ENCODE data around the gene ADNP. TPM values are rescaled to one million over a fixed set of nuclear protein-coding genes. Genes with fewer than 3 reads are reported as not detected.
A peak's percentile ranks its signal among the peaks of the same experiment; 100 is the strongest.

ADNP gene
- total and polyA plus RNA-seq, 10 of the 15 experiments (the other 5 are each of a cell fraction or from before 2014, with no cell fraction given): 23.0 to 74.4 (median 34.9) TPM

- TF ChIP-seq CBFB (IDR thresholded peaks at IDR 0.05; ENCODE audit: low read depth) (peak; percentile 74; the same call in 1 of the 2 replicates), POU2F2 (IDR thresholded peaks at IDR 0.05; ENCODE audit: borderline replicate concordance, low read depth, low read length) (peak; percentile 80; the same call in 2 of the 3 replicates), FOS (IDR thresholded peaks at IDR 0.05; ENCODE audit: borderline replicate concordance, extremely low read depth, insufficient read length) (no peak), ZNF687 (IDR thresholded peaks at IDR 0.05) (peak; percentile 25; the same call in 1 of the 2 replicates), EZH2 (IDR thresholded peaks at IDR 0.05; ENCODE audit: borderline replicate concordance, control insufficient read depth, low read depth, low read length) (no peak), BHLHE40 (IDR thresholded peaks at IDR 0.05; ENCODE audit: borderline replicate concordance in 1 of 2, low read depth in 2 of 2, low read length in 1 of 2) (no peak), ETV6 (conservative IDR thresholded peaks at IDR 0.05 in 1 of 2, IDR thresholded peaks at IDR 0.05 in 1 of 2; ENCODE audit: borderline replicate concordance in 1 of 2, low read depth in 1 of 2) (peak; percentile 94 to 95; a peak in 3 of 4 replicates), FOXM1 (IDR thresholded peaks at IDR 0.05; ENCODE audit: low read depth, low read length) (no peak), REST (IDR thresholded peaks at IDR 0.05; ENCODE audit: low read depth, low read length) (peak; percentile 47; the same call in 1 of the 2 replicates), BCL3 (IDR thresholded peaks at IDR 0.05; ENCODE audit: borderline replicate concordance, insufficient read depth, low read depth, low read length, poor library complexity, severe bottlenecking) (no peak), KDM1A (IDR thresholded peaks at IDR 0.05; ENCODE audit: borderline replicate concordance) (no peak), ELK1 (IDR thresholded peaks at IDR 0.05; ENCODE audit: low read depth, low read length) (no peak), NR2C1 (IDR thresholded peaks at IDR 0.05) (no peak), RB1 (IDR thresholded peaks at IDR 0.05; ENCODE audit: borderline replicate concordance) (no peak; the same call in 1 of the 2 replicates), ZSCAN29 (IDR thresholded peaks at IDR 0.05) (no peak), SMARCA5 (IDR thresholded peaks at IDR 0.05) (peak; percentile 61; the same call in 1 of the 2 replicates), MYB (IDR thresholded peaks at IDR 0.05; ENCODE audit: borderline replicate concordance, low read depth, low read length) (no peak), MEF2A (IDR thresholded peaks at IDR 0.05; ENCODE audit: insufficient read depth, low read depth, low read length) (no peak)
Observed at GRCh38 chr20:50957798-50958614, 26.8 kb upstream of the ADNP start, which contains the start of gene DPM1 (continued).

Measured in GM12878 (cell line).